Activated naive CD8-positive, alpha-beta T cell (primary cell): ENCODE data around the gene HTATSF1.

Experiments used
- H3K27ac Mint-ChIP-seq: one replicate; pipeline ENCODE4 v1.8.0; 2021; ENCODE audit warnings: mixed read lengths
- H3K27me3 Mint-ChIP-seq: one replicate; pipeline ENCODE4 v1.8.0; 2021; ENCODE audit warnings: mixed read lengths
- H3K36me3 Mint-ChIP-seq: one replicate; pipeline ENCODE4 v1.8.0; 2021; ENCODE audit warnings: mixed read lengths
- H3K4me1 Mint-ChIP-seq: one replicate; pipeline ENCODE4 v1.8.0; 2021; ENCODE audit warnings: low read depth, mixed read lengths
- H3K4me3 Mint-ChIP-seq: one replicate; pipeline ENCODE4 v1.8.0; 2021; ENCODE audit warnings: mild to moderate bottlenecking, mixed read lengths
- H3K9me3 Mint-ChIP-seq: one replicate; pipeline ENCODE4 v1.8.0; 2021; ENCODE audit warnings: low read depth, mixed read lengths

Gene HTATSF1

GRCh38 chrX:136534131-136534530 is 36.7 kb downstream of the HTATSF1 start:
- Mint-ChIP-seq H3K27ac (no peak overlapping the region), H3K9me3 (no peaks in the 10 kb centered on the region), H3K4me3 (no peak overlapping the region), H3K36me3 (no peaks in the 10 kb centered on the region), H3K4me1 (no peaks in the 10 kb centered on the region), H3K27me3 (no peaks in the 10 kb centered on the region)

GRCh38 chrX:136538811-136539210 is 41.4 kb downstream of the HTATSF1 start:
- peaks cover 23% of the 10 kb centered on the region for H3K4me1 Mint-ChIP-seq
- no peak overlapping the region for H3K27ac Mint-ChIP-seq

GRCh38 chrX:136540226-136540625 is 42.8 kb downstream of the HTATSF1 start:
- no peak overlapping the region for H3K4me3 Mint-ChIP-seq
- no peaks in the 10 kb centered on the region for H3K27me3 Mint-ChIP-seq
- no peak overlapping the region for H3K27ac Mint-ChIP-seq
- no peaks in the 10 kb centered on the region for H3K9me3 Mint-ChIP-seq
- H3K36me3 Mint-ChIP-seq = no peaks in the 10 kb centered on the region
- H3K4me1 Mint-ChIP-seq = peaks cover 34% of the 10 kb centered on the region

More at GRCh38 chrX:136538811-136539210, 41.4 kb downstream of the HTATSF1 start:
- H3K4me3 Mint-ChIP-seq = no peak overlapping the region
- no peaks in the 10 kb centered on the region for H3K36me3 Mint-ChIP-seq
- H3K27me3 Mint-ChIP-seq = no peaks in the 10 kb centered on the region
- no peaks in the 10 kb centered on the region for H3K9me3 Mint-ChIP-seq

GRCh38 chrX:136541294-136541693 is 43.9 kb downstream of the HTATSF1 start:
- H3K4me3 Mint-ChIP-seq = no peak overlapping the region
- peaks cover 44% of the 10 kb centered on the region for H3K4me1 Mint-ChIP-seq
- H3K9me3 Mint-ChIP-seq = no peaks in the 10 kb centered on the region
- no peak overlapping the region for H3K27ac Mint-ChIP-seq
- no peaks in the 10 kb centered on the region for H3K36me3 Mint-ChIP-seq
- H3K27me3 Mint-ChIP-seq = no peaks in the 10 kb centered on the region

DNA sequence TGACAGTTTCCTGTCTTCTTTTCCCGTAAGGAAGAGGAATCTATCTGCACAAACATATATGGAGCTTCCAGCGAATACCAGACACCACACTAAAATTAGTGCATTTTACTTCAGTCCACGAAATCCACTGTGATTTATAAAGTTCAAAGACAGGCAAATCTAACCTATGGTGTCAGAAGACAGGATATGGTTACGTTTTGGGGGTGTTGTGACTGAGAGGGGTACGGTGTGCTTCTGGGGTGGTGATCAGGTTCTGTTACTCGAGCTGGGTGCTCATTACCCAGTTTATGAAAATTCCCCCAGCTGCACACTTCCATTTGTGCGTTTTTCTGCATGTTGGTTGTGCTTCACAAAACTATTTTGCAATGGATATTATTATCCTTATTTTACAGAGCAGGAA is 44.9 kb downstream of the HTATSF1 start:
- no peaks in the 10 kb centered on the region for H3K27me3 Mint-ChIP-seq
- H3K27ac Mint-ChIP-seq = no peak overlapping the region
- no peaks in the 10 kb centered on the region for H3K9me3 Mint-ChIP-seq
- no peaks in the 10 kb centered on the region for H3K36me3 Mint-ChIP-seq
- no peak overlapping the region for H3K4me3 Mint-ChIP-seq
- H3K4me1 Mint-ChIP-seq = peaks cover 52% of the 10 kb centered on the region

GRCh38 chrX:136546371-136546781 is 49.0 kb downstream of the HTATSF1 start:
- H3K9me3 Mint-ChIP-seq = no peaks in the 10 kb centered on the region
- no peak overlapping the region for H3K4me3 Mint-ChIP-seq
- H3K27me3 Mint-ChIP-seq = no peaks in the 10 kb centered on the region
- peaks cover 55% of the 10 kb centered on the region for H3K4me1 Mint-ChIP-seq
- peak overlapping the region; percentile 54 for H3K27ac Mint-ChIP-seq
- H3K36me3 Mint-ChIP-seq = no peaks in the 10 kb centered on the region

GRCh38 chrX:136549226-136549625 is 51.8 kb downstream of the HTATSF1 start:
- no peaks in the 10 kb centered on the region for H3K36me3 Mint-ChIP-seq
- no peaks in the 10 kb centered on the region for H3K9me3 Mint-ChIP-seq
- no peaks in the 10 kb centered on the region for H3K27me3 Mint-ChIP-seq
- peaks cover 36% of the 10 kb centered on the region for H3K4me1 Mint-ChIP-seq
- H3K4me3 Mint-ChIP-seq = no peak overlapping the region
- H3K27ac Mint-ChIP-seq = no peak overlapping the region

DNA sequence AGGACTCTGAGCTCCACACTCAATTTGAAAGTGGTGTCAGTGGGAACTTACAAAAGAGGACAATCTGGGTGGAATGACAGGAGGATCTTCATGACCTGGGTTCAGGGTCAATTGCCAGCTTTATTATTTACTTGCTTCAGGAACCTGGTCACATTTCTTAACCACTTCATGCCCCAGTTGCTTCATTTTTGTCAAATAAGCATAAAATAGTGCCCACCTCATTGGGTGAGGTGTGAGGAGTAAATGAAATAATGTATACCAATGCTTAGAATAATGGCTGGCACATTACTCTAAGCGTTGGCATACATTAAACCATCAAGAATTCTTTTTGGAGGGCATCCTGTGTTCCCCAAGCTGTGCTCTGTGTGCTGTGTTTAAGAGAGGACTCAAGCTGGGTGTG is 54.0 kb downstream of the HTATSF1 start:
- no peaks in the 10 kb centered on the region for H3K27me3 Mint-ChIP-seq
- H3K36me3 Mint-ChIP-seq = no peaks in the 10 kb centered on the region
- H3K4me1 Mint-ChIP-seq = peaks cover 14% of the 10 kb centered on the region
- no peak overlapping the region for H3K27ac Mint-ChIP-seq
- no peak overlapping the region for H3K4me3 Mint-ChIP-seq
- H3K9me3 Mint-ChIP-seq = no peaks in the 10 kb centered on the region

DNA sequence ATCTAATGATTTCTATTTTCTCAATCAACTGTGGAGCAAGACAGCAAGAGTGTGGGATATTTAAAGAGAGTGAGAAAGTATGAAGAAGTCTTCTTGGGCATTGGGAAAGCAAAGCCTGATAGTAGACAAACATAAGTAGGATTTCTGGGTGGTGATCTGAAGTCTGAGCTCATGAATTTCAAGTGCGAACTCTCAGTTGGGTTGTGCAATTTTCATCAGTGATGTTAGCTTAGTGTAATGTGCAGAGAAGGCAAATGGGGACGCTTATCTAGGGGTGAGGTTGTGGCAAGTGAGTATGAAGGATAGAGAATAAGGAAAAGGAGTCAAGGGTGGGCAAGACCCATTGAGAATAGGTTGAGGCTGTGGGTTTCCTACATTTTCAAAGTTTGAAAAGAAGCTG is 58.3 kb downstream of the HTATSF1 start:
- Mint-ChIP-seq H3K27me3 (no peaks in the 10 kb centered on the region), H3K4me3 (no peak overlapping the region), H3K27ac (no peak overlapping the region), H3K9me3 (no peaks in the 10 kb centered on the region), H3K4me1 (no peaks in the 10 kb centered on the region), H3K36me3 (no peaks in the 10 kb centered on the region)
